Fibroblast of pulmonary artery (primary cell): ENCODE results near the gene TTC34.

Experiments used
- DNase-seq: peaks from one replicate; pipeline ENCODE4 v3.0.0-alpha.2; 2010; ENCODE audit warnings: low read depth
- H3K4me3 ChIP-seq: replicated peaks from 2 replicates; pipeline ENCODE4 v1.5.1; 2011; ENCODE audit warnings: low read depth, mild to moderate bottlenecking, control low read depth, low read length, moderate library complexity
- TF ChIP-seq, protein P1 (sequence below): IDR thresholded peaks from 2 replicates; pipeline ENCODE4 v1.5.1; 2011; ENCODE audit warnings: mild to moderate bottlenecking, control low read depth, low read length, inconsistent platforms; ENCODE audit errors: missing control alignments

Gene TTC34

GRCh38 chr1:2633366-2633935, 168.0 kb downstream of the TTC34 start:
- no peak for DNase-seq
- H3K4me3 ChIP-seq, result no peak overlapping the region
- TF ChIP-seq, protein P1, sequence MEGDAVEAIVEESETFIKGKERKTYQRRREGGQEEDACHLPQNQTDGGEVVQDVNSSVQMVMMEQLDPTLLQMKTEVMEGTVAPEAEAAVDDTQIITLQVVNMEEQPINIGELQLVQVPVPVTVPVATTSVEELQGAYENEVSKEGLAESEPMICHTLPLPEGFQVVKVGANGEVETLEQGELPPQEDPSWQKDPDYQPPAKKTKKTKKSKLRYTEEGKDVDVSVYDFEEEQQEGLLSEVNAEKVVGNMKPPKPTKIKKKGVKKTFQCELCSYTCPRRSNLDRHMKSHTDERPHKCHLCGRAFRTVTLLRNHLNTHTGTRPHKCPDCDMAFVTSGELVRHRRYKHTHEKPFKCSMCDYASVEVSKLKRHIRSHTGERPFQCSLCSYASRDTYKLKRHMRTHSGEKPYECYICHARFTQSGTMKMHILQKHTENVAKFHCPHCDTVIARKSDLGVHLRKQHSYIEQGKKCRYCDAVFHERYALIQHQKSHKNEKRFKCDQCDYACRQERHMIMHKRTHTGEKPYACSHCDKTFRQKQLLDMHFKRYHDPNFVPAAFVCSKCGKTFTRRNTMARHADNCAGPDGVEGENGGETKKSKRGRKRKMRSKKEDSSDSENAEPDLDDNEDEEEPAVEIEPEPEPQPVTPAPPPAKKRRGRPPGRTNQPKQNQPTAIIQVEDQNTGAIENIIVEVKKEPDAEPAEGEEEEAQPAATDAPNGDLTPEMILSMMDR, result no peak

DNA sequence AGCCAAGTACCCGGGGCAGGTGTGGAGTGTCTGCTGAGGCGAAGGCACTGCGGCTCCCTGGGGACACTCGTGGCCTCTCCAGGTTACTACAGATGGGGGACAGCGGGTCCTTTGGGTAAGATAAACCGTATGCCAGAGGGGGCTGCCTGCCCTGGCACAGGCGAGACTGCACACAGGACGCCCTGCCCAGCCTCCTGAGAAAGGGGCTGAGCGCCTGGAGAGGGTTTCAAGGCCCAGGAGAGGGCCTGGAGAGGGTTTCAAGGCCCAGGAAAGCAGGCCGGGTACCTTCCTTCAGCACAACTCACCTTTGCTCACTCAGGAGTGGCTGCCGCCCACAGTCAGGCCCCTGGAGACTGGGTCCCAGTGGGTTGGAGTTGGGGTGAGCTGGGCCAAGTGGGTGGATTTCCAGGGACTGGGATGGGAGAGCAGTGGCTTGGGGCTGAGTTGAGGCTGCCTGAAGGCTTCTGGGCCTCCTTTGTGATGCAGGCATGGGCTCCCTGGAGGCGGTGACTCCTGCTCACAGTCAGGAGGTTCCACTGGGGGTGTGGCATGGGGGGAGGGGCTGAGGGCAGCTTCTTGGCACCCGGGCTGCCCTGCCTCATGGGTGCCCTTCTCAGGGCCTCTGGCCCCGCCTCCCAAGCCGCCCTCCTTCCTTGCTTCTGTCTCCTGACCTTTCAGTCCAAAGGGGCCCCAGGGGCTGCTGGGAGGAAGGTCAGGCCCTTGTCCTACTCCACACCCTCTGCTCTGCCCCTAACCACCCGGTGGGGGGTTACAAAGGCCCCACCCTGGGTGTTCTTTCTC, 168.7 kb downstream of the TTC34 start, which contains the start of gene MMEL1:
TSS of gene MMEL1 (minus strand) at position 456 of the 801 bp plus-strand sequence. CDS start 3,532 bp downstream, outside the sequence.
- TF ChIP-seq, protein P1, result no peak
- H3K4me3 ChIP-seq, result no peak within 1 kb of the TSS
- DNase-seq, result no peak

DNA sequence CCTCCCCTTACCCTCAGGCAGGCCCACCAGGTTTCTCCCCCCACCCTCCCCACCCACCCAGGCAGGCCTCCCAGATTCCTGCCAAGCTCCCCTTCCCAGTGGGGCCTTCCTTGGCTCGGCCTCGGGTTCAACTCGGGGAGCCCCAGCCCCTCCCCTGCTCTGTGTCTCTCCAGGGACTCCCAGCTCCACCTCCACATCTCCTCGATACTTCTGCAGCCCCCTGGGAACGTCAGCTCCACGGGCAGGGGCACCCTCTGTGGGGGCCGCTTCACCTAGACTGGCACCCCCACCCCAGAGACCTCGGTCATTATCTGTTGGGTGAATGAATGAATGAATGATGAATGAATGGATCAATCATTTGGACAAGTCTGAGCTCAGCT, 169.5 kb downstream of the TTC34 start:
- no peak overlapping the region for H3K4me3 ChIP-seq
- TF ChIP-seq, protein P1, result no peak
- no peak for DNase-seq

DNA sequence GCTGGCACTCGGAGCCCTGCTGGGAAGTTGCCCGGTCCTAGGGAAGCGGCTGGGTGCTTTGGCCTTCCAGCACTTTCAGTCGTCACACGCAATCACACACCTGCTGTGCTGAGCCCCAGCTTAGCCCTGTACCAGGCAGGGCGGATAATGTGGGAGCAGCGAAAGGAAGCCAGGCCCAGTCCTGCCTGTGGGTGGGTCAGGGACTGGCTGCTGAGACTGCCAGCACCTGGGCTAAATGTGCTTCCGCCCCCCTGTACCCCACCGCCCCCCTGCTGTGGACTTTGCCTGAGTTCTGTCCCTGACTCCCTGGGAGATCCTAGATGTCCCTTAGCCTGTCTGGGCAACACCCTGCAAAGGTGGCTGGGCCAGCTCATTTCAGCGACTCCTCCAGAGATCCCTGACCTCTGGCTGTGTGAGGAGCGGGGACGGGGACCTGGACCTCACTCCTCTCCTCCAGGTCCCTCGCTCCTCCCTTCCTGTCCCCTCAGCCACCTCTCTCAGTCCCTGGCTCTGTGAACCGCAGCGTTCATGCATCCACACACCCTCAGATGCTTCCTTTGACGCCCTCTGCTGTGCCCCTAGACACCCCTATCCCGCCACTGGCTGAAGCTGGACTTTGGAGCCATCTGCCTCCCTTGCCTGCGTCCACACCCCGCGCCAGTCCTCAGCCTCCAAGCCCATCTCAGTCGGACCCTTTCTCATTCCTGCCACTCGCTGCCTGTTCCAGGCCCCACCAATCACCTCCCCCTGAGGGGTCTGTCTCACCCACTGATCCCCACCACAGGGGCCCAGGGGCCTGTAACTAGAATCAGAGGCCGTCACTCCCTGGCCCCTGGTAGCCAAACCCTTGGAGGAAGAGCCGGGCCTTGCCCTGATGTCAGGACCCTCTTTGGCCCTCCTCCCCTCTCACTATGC, 170.1 kb downstream of the TTC34 start:
- H3K4me3 ChIP-seq, result no peak overlapping the region
- no peak for DNase-seq
- TF ChIP-seq, protein P1, result no peak

DNA sequence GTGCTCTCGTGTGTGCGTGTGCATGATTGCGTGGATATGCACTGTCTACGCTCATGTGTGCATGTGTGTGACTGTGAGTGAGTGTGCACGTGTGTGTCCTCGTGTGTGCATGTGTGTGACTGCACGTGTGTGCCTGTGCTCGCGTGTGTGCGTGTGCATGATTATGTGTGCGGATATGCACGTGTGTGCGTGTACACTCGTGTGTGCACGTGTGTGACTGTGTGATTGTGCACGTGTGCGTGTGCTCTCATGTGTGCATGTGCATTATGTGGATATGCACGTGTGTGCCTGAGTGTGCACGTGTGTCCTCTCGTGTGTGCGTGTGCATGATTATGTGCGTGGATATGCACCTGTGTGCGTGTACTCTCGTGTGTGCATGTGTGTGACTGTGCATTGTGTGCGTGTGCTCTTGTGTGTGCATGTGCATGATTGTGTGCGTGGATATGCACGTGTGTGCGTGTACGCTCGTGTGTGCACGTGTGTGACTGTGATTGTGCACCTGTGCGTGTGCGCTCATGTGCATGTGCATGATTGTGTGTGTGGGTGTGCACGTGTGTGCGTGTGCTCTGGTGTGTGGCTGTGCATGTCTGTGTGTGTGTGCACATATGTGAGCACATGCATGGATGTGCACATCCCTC, 170.9 kb downstream of the TTC34 start:
- no peak for DNase-seq
- H3K4me3 ChIP-seq, result no peak overlapping the region
- TF ChIP-seq, protein P1, result no peak
